Vagina (tissue), 2 donors: ENCODE results near the gene TFDP2. TPM values are rescaled to one million over a fixed set of nuclear protein-coding genes. Genes with fewer than 3 reads are reported as not detected.
"Not testable (repeated sequence)": the region's sequence is repeated elsewhere in the genome, so short reads cannot be mapped to it uniquely, and the experiment has no call there.

ENCODE experiments used
- DNase-seq, 2 donors: peaks; one replicate each; pipeline ENCODE4 v3.0.0-alpha.2; 2017; ENCODE audit errors: extremely low spot score in 2 of 2
- H3K27ac ChIP-seq: fragments of 200-600 bp; sonication (generic); one replicate; pipeline ENCODE4 v1.5.1; 2019
- H3K27me3 ChIP-seq: fragments of 200-600 bp; sonication (generic); one replicate; pipeline ENCODE4 v1.5.1; 2019
- H3K36me3 ChIP-seq, 2 donors: fragments of 200-600 bp; sonication (generic); one replicate each; pipeline ENCODE4 v1.5.1; 2017 to 2019
- H3K4me1 ChIP-seq: fragments of 200-600 bp; sonication (generic); one replicate; pipeline ENCODE4 v1.5.1; 2019
- H3K4me3 ChIP-seq, 2 donors: fragments of 200-600 bp; sonication (generic); 1 replicate in 1 of 2; 2 replicates in 1 of 2; pipeline ENCODE4 v1.5.1; 2016 to 2019
- H3K9me3 ChIP-seq: fragments of 200-600 bp; sonication (generic); one replicate; pipeline ENCODE4 v1.5.1; 2019
- CTCF ChIP-seq, 3 experiments: fragments of 450-650 bp in 2 of 3; fragments of 200-600 bp in 1 of 3; sonication (generic) in 1 of 3; IDR thresholded peaks; one replicate each; pipeline ENCODE4 v1.5.1; 2017 to 2019; ENCODE audit warnings: antibody characterized with exemption in 3 of 3, mild to moderate bottlenecking in 2 of 3, moderate library complexity in 2 of 3
- POLR2A ChIP-seq, 2 donors: fragments of 450-650 bp; IDR thresholded peaks; one replicate each; pipeline ENCODE4 v1.6.1; 2017; ENCODE audit warnings: antibody characterized with exemption in 2 of 2, mild to moderate bottlenecking in 2 of 2, moderate library complexity in 2 of 2
- POLR2AphosphoS5 ChIP-seq, 2 donors: sonication (generic); formaldehyde crosslinking; IDR thresholded peaks; one replicate each; pipeline ENCODE4 v1.9.0; 2017; ENCODE audit warnings: antibody characterized with exemption in 2 of 2, mild to moderate bottlenecking in 2 of 2, low read depth in 1 of 2; ENCODE audit not compliant: insufficient read depth in 1 of 2
- intact Hi-C: fragments of 100-400 bp; cut with DNase I; formaldehyde crosslinking; loops from one replicate; pipeline ENCODE4 v1.15.1; 2023
- total RNA-seq: library from RNA; depleted of rRNA; stranded (reverse); fragments of >200 nt; gene quantifications from one replicate; pipeline ENCODE4 v1.2.3, GENCODE V29; 2016

The TFDP2 gene
- total RNA-seq, 1 donor from 2014 or later = 24.8 TPM

GRCh38 chr3:142019794-142020320, 129.5 kb downstream of the TFDP2 start:
- no peaks in the 10 kb centered on the region for H3K9me3 ChIP-seq
- no peak for DNase-seq
- H3K4me1 ChIP-seq = no peaks in the 10 kb centered on the region
- intact Hi-C loops = no loop called here
- no peaks in the 10 kb centered on the region for H3K36me3 ChIP-seq
- no peak overlapping the region for H3K4me3 ChIP-seq
- TF ChIP-seq POLR2A (IDR thresholded peaks at IDR 0.05) (no peak), CTCF (IDR thresholded peaks at IDR 0.05) (no peak), POLR2AphosphoS5 (IDR thresholded peaks at IDR 0.05; ENCODE audit: insufficient read depth in 1 of 2, low read depth in 1 of 2) (no peak)
- H3K27me3 ChIP-seq = no peaks in the 10 kb centered on the region
- no peak overlapping the region for H3K27ac ChIP-seq

GRCh38 chr3:142013993-142014392, 135.4 kb downstream of the TFDP2 start:
- no peak for DNase-seq
- Histone ChIP-seq H3K36me3 (no peaks in the 10 kb centered on the region), H3K9me3 (no peaks in the 10 kb centered on the region), H3K27me3 (no peaks in the 10 kb centered on the region), H3K4me1 (no peaks in the 10 kb centered on the region), H3K27ac (no peak overlapping the region), H3K4me3 (no peak overlapping the region)
- intact Hi-C loops = no loop called here
- TF ChIP-seq POLR2A (IDR thresholded peaks at IDR 0.05) = no peak

GRCh38 chr3:142013326-142013980, 135.9 kb downstream of the TFDP2 start:
- DNase-seq = no peak
- no peaks in the 10 kb centered on the region for H3K4me1 ChIP-seq
- no peak overlapping the region for H3K27ac ChIP-seq
- TF ChIP-seq POLR2A (IDR thresholded peaks at IDR 0.05) (no peak), POLR2AphosphoS5 (IDR thresholded peaks at IDR 0.05; ENCODE audit: insufficient read depth in 1 of 2, low read depth in 1 of 2) (no peak), CTCF (IDR thresholded peaks at IDR 0.05) (no peak)
- intact Hi-C loops = no loop called here
- no peaks in the 10 kb centered on the region for H3K27me3 ChIP-seq
- no peaks in the 10 kb centered on the region for H3K9me3 ChIP-seq
- no peak overlapping the region for H3K4me3 ChIP-seq
- no peaks in the 10 kb centered on the region for H3K36me3 ChIP-seq

- Histone ChIP-seq H3K9me3 (no peaks in the 10 kb centered on the region), H3K4me3 (no peak overlapping the region), H3K27me3 (no peaks in the 10 kb centered on the region), H3K27ac (no peak overlapping the region), H3K36me3 (no peaks in the 10 kb centered on the region), H3K4me1 (no peaks in the 10 kb centered on the region)
- DNase-seq = no peak
- intact Hi-C loops = no loop called here
- TF ChIP-seq POLR2AphosphoS5 (IDR thresholded peaks at IDR 0.05; ENCODE audit: insufficient read depth in 1 of 2, low read depth in 1 of 2) = no peak
- TF ChIP-seq POLR2A (IDR thresholded peaks at IDR 0.05) = no peak
- TF ChIP-seq CTCF (IDR thresholded peaks at IDR 0.05) = no peak
Measured at GRCh38 chr3:142009029-142009428, 140.3 kb downstream of the TFDP2 start.

GRCh38 chr3:142007710-142008399, 141.5 kb downstream of the TFDP2 start:
- intact Hi-C loops = no loop called here
- Histone ChIP-seq H3K4me3 (no peak overlapping the region), H3K9me3 (no peaks in the 10 kb centered on the region), H3K27ac (no peak overlapping the region), H3K4me1 (no peaks in the 10 kb centered on the region), H3K27me3 (no peaks in the 10 kb centered on the region), H3K36me3 (no peaks in the 10 kb centered on the region)
- TF ChIP-seq CTCF (IDR thresholded peaks at IDR 0.05) = no peak
- TF ChIP-seq POLR2A (IDR thresholded peaks at IDR 0.05) = no peak
- TF ChIP-seq POLR2AphosphoS5 (IDR thresholded peaks at IDR 0.05; ENCODE audit: insufficient read depth in 1 of 2, low read depth in 1 of 2) = no peak
- no peak for DNase-seq

- H3K4me3 ChIP-seq, H3K4me1 ChIP-seq, H3K9me3 ChIP-seq, H3K27me3 ChIP-seq, DNase-seq, H3K36me3 ChIP-seq, H3K27ac ChIP-seq, intact Hi-C loops: not testable (repeated sequence)
Measured at GRCh38 chr3:142004957-142005356, 144.4 kb downstream of the TFDP2 start.
